Mammary epithelial cell (primary cell): ENCODE results near the gene AGPAT2.

Experiments used
- CTCF ChIP-seq, 2 donors: IDR thresholded peaks in 1 of 2; conservative IDR thresholded peaks in 1 of 2; 2 replicates each; pipeline ENCODE4 v1.5.1; 2011 to 2012; ENCODE audit warnings: inconsistent platforms in 2 of 2, low read length in 2 of 2, mild to moderate bottlenecking in 2 of 2, control low read depth in 1 of 2, low read depth in 1 of 2; ENCODE audit not compliant: insufficient read depth in 1 of 2; ENCODE audit errors: extremely low read depth in 1 of 2
- EZH2 ChIP-seq: IDR thresholded peaks from 2 replicates; pipeline ENCODE4 v1.6.1; 2012; ENCODE audit warnings: low read length, inconsistent platforms, borderline replicate concordance

GRCh38 chr9:136624184-136624951, 62.9 kb downstream of the AGPAT2 start:
- TF ChIP-seq CTCF (conservative IDR thresholded peaks at IDR 0.05 in 1 of 2, IDR thresholded peaks at IDR 0.05 in 1 of 2; ENCODE audit: extremely low read depth in 1 of 2, insufficient read depth in 1 of 2, low read depth in 1 of 2, low read length in 2 of 2) = no peak
- no peak for TF ChIP-seq EZH2
